Fibroblast of lung (primary cell): ENCODE data around the gene DDX31. TPM values are rescaled to one million over a fixed set of nuclear protein-coding genes. Genes with fewer than 3 reads are reported as not detected.

Experiments
- DNase-seq, 2 donors: peaks; one replicate each; pipeline versions ENCODE4 v3.0.0 to v3.0.0-alpha.2; 2010; ENCODE audit warnings: low read depth in 2 of 2
- H2AFZ ChIP-seq: 2 replicates; pipeline ENCODE4 v1.5.1; 2012; ENCODE audit warnings: low read length, control low read depth, inconsistent platforms
- H3K27ac ChIP-seq: 2 replicates; pipeline ENCODE4 v1.5.1; 2011; ENCODE audit warnings: low read length, control low read depth; ENCODE audit not compliant: insufficient read depth
- H3K27me3 ChIP-seq: 2 replicates; pipeline ENCODE4 v1.5.1; 2011; ENCODE audit warnings: mild to moderate bottlenecking, low read length; ENCODE audit not compliant: control insufficient read depth, insufficient read depth
- H3K36me3 ChIP-seq: 2 replicates; pipeline ENCODE4 v1.5.1; 2011; ENCODE audit warnings: low read length; ENCODE audit not compliant: control insufficient read depth, insufficient read depth
- H3K4me1 ChIP-seq: 2 replicates; pipeline ENCODE4 v1.5.1; 2011; ENCODE audit warnings: low read length; ENCODE audit not compliant: control insufficient read depth, insufficient read depth; ENCODE audit errors: extremely low read depth
- H3K4me2 ChIP-seq: 2 replicates; pipeline ENCODE4 v1.5.1; 2011; ENCODE audit warnings: low read length, control low read depth; ENCODE audit not compliant: insufficient read depth; ENCODE audit errors: extremely low read depth
- H3K4me3 ChIP-seq, 4 experiments: fragments of 200-600 bp in 1 of 4; sonication (generic) in 1 of 4; replicated peaks in 1 of 4; 2 replicates each; pipeline ENCODE4 v1.5.1; 2011 to 2016; ENCODE audit warnings: low read length in 4 of 4, low read depth in 3 of 4, mild to moderate bottlenecking in 3 of 4, control low read depth in 2 of 4, inconsistent platforms in 1 of 4, mixed read lengths in 1 of 4; ENCODE audit not compliant: insufficient read depth in 1 of 4; ENCODE audit errors: control extremely low read depth in 1 of 4
- H3K79me2 ChIP-seq: 2 replicates; pipeline ENCODE4 v1.5.1; 2012; ENCODE audit warnings: mild to moderate bottlenecking, low read length, inconsistent platforms; ENCODE audit not compliant: control insufficient read depth, insufficient read depth
- H3K9ac ChIP-seq: 2 replicates; pipeline ENCODE4 v1.5.1; 2011; ENCODE audit warnings: mild to moderate bottlenecking, low read length, control low read depth; ENCODE audit not compliant: insufficient read depth
- H3K9me3 ChIP-seq: 2 replicates; pipeline ENCODE4 v1.5.1; 2012; ENCODE audit warnings: low read depth, low read length; ENCODE audit not compliant: control insufficient read depth, insufficient read depth
- H4K20me1 ChIP-seq: 2 replicates; pipeline ENCODE4 v1.5.1; 2011; ENCODE audit warnings: low read length; ENCODE audit not compliant: control insufficient read depth, insufficient read depth; ENCODE audit errors: extremely low read depth
- EZH2 ChIP-seq: IDR thresholded peaks from 2 replicates; pipeline ENCODE4 v1.5.1; 2012; ENCODE audit warnings: low read length, control low read depth, mild to moderate bottlenecking; ENCODE audit errors: missing control alignments
- polyA plus RNA-seq, 2 donors: library from polyadenylated mRNA; depleted of rRNA in 1 of 2; stranded (reverse) in 1 of 2; unstranded in 1 of 2; fragments of >200 nt; gene quantifications; 2 replicates each; pipeline ENCODE4 v1.2.1, GENCODE V29; 2011 to 2012; ENCODE audit warnings: missing spikeins in 1 of 2
- total RNA-seq: library from RNA; depleted of rRNA; stranded (reverse); fragments of >200 nt; gene quantifications from 2 replicates; pipeline ENCODE4 v1.2.1, GENCODE V29; 2014
- TF ChIP-seq, protein P1 (sequence below), 2 donors: IDR thresholded peaks in 1 of 2; conservative IDR thresholded peaks in 1 of 2; 1 replicate in 1 of 2; 2 replicates in 1 of 2; pipeline ENCODE4 v1.5.1; 2011 to 2012; ENCODE audit warnings: low read length in 2 of 2, control low read depth in 1 of 2, inconsistent platforms in 1 of 2, low read depth in 1 of 2, mild to moderate bottlenecking in 1 of 2

Gene DDX31
- total and polyA plus RNA-seq, 2 donors (not counting 1 experiment from before 2014, with no cell fraction given), result 10.1 to 10.8 TPM

DNA sequence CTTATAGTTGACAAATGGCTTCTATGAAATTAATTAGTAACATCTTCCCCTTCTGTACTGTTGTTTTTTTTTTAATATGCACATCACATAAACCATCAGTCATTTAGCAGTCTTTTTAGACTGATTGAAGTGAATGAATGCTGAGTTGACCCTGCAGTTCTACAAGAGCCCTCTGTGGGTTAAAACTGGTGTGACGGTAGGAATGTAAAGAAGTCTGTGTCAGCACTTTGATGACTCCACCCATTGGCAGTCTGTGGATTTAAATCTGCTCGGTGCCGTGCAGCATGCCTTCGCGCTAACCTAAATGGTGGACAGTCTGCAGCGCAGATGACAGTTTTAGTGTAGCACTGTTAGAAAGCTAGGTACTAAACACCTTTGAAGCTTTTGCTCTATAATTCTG lies 3.6 kb upstream of the DDX31 start:
- no peaks in the 10 kb centered on the region for H3K4me1 ChIP-seq
- H4K20me1 ChIP-seq, result no peaks in the 10 kb centered on the region
- H3K9ac ChIP-seq, result no peak overlapping the region
- peak overlapping the region; percentile 56 for H3K4me2 ChIP-seq
- DNase-seq, result peak; percentile 61 to 68
- no peak overlapping the region for H3K27ac ChIP-seq
- no peaks in the 10 kb centered on the region for H3K27me3 ChIP-seq
- H3K4me3 ChIP-seq, result peak overlapping the region in 2 of 4 experiments; percentile 6 to 13
- TF ChIP-seq EZH2, result no peak
- TF ChIP-seq, protein P1, sequence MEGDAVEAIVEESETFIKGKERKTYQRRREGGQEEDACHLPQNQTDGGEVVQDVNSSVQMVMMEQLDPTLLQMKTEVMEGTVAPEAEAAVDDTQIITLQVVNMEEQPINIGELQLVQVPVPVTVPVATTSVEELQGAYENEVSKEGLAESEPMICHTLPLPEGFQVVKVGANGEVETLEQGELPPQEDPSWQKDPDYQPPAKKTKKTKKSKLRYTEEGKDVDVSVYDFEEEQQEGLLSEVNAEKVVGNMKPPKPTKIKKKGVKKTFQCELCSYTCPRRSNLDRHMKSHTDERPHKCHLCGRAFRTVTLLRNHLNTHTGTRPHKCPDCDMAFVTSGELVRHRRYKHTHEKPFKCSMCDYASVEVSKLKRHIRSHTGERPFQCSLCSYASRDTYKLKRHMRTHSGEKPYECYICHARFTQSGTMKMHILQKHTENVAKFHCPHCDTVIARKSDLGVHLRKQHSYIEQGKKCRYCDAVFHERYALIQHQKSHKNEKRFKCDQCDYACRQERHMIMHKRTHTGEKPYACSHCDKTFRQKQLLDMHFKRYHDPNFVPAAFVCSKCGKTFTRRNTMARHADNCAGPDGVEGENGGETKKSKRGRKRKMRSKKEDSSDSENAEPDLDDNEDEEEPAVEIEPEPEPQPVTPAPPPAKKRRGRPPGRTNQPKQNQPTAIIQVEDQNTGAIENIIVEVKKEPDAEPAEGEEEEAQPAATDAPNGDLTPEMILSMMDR (conservative IDR thresholded peaks at IDR 0.05 in 1 of 2, IDR thresholded peaks at IDR 0.05 in 1 of 2; ENCODE audit: low read depth in 1 of 2, low read length in 2 of 2), result peak in 1 of 2 donors; percentile 50
- peaks cover 5% of the 10 kb centered on the region for H3K36me3 ChIP-seq
- H3K79me2 ChIP-seq, result peaks cover 75% of the 10 kb centered on the region
- H3K9me3 ChIP-seq, result no peaks in the 10 kb centered on the region
- no peak overlapping the region for H2AFZ ChIP-seq

GRCh38 chr9:132672413-132672690 lies 2.6 kb upstream of the DDX31 start:
- H3K4me2 ChIP-seq, result peak overlapping the region; percentile 6
- H2AFZ ChIP-seq, result no peak overlapping the region
- H3K4me3 ChIP-seq, result peak overlapping the region in 2 of 4 experiments; percentile 89 to 91
- peaks cover 76% of the 10 kb centered on the region for H3K79me2 ChIP-seq
- H3K27ac ChIP-seq, result no peak overlapping the region
- no peaks in the 10 kb centered on the region for H3K36me3 ChIP-seq
- DNase-seq, result peak in 1 of 2 donors; percentile 29
- H3K27me3 ChIP-seq, result no peaks in the 10 kb centered on the region
- H3K9ac ChIP-seq, result no peak overlapping the region
- no peak for TF ChIP-seq EZH2
- TF ChIP-seq, protein P1 (conservative IDR thresholded peaks at IDR 0.05 in 1 of 2, IDR thresholded peaks at IDR 0.05 in 1 of 2; ENCODE audit: low read depth in 1 of 2, low read length in 2 of 2), result peak in 1 of 2 donors; percentile 13
- H3K9me3 ChIP-seq, result no peaks in the 10 kb centered on the region
- no peaks in the 10 kb centered on the region for H3K4me1 ChIP-seq
- no peaks in the 10 kb centered on the region for H4K20me1 ChIP-seq

GRCh38 chr9:132671620-132672412 lies 2.0 kb upstream of the DDX31 start:
- Histone ChIP-seq H3K4me3 (peak overlapping the region; percentile 78 to 95 (median 90)), H3K27me3 (no peaks in the 10 kb centered on the region), H3K36me3 (no peaks in the 10 kb centered on the region), H3K27ac (no peak overlapping the region), H3K79me2 (peaks cover 73% of the 10 kb centered on the region), H3K9ac (no peak overlapping the region), H2AFZ (no peak overlapping the region), H3K9me3 (no peaks in the 10 kb centered on the region), H3K4me1 (no peaks in the 10 kb centered on the region), H3K4me2 (peak overlapping the region; percentile 73), H4K20me1 (no peaks in the 10 kb centered on the region)
- peak in 1 of 2 donors; percentile 17 for DNase-seq
- no peak for TF ChIP-seq EZH2
- TF ChIP-seq, protein P1 (conservative IDR thresholded peaks at IDR 0.05 in 1 of 2, IDR thresholded peaks at IDR 0.05 in 1 of 2; ENCODE audit: low read depth in 1 of 2, low read length in 2 of 2), result no peak
